GM12878 (cell line): ENCODE data around the gene SLC12A6. TPM values are rescaled to one million over a fixed set of nuclear protein-coding genes. Genes with fewer than 3 reads are reported as not detected.

Experiments used
- ASH2L ChIP-seq: fragments of 300-600, 200-600 bp; sonication (generic); IDR thresholded peaks from 2 replicates; pipeline ENCODE4 v1.6.1; 2017; ENCODE audit warnings: low read depth, mild to moderate bottlenecking, borderline replicate concordance
- ATF7 ChIP-seq: fragments of 450-650 bp; IDR thresholded peaks from 2 replicates; pipeline ENCODE4 v1.6.1; 2016; ENCODE audit warnings: low read depth, mild to moderate bottlenecking
- BACH1 ChIP-seq: fragments of 450-650 bp; IDR thresholded peaks from 2 replicates; pipeline ENCODE4 v1.6.1; 2017; ENCODE audit warnings: mild to moderate bottlenecking, borderline replicate concordance
- BHLHE40 ChIP-seq, 2 experiments: fragments of 450-650 bp in 1 of 2; IDR thresholded peaks; 2 replicates each; pipeline ENCODE4 v1.6.1; 2011 to 2017; ENCODE audit warnings: low read depth in 2 of 2, borderline replicate concordance in 1 of 2, improper control_type of control experiment in 1 of 2, low read length in 1 of 2, mild to moderate bottlenecking in 1 of 2
- BMI1 ChIP-seq: fragments of 450-650 bp; IDR thresholded peaks from 2 replicates; pipeline ENCODE4 v1.6.1; 2016; ENCODE audit warnings: mild to moderate bottlenecking, moderate library complexity, borderline replicate concordance
- EGR1 ChIP-seq, 2 experiments: IDR thresholded peaks; 1 replicate in 1 of 2; 2 replicates in 1 of 2; pipeline ENCODE4 v1.6.1; 2011 to 2012; ENCODE audit warnings: low read depth in 2 of 2, low read length in 2 of 2, borderline replicate concordance in 1 of 2, mild to moderate bottlenecking in 1 of 2, moderate library complexity in 1 of 2
- EP300 ChIP-seq, 2 experiments: fragments of 150-350 bp in 1 of 2; IDR thresholded peaks; 2 replicates each; pipeline ENCODE4 v1.6.1; 2011 to 2012; ENCODE audit warnings: low read depth in 2 of 2, low read length in 2 of 2, borderline replicate concordance in 1 of 2, improper control_type of control experiment in 1 of 2, inconsistent platforms in 1 of 2; ENCODE audit not compliant: control insufficient read depth in 1 of 2
- GATAD2B ChIP-seq: fragments of 450-650 bp; conservative IDR thresholded peaks from 2 replicates; pipeline ENCODE4 v1.6.1; 2017; ENCODE audit warnings: low read depth, mild to moderate bottlenecking, moderate library complexity
- IRF5 ChIP-seq: fragments of 450-650 bp; IDR thresholded peaks from 2 replicates; pipeline ENCODE4 v1.6.1; 2017; ENCODE audit warnings: borderline replicate concordance
- PAX8 ChIP-seq: fragments of 450-650 bp; IDR thresholded peaks from 2 replicates; pipeline ENCODE4 v1.6.1; 2017; ENCODE audit warnings: mild to moderate bottlenecking, moderate library complexity
- RAD21 ChIP-seq: IDR thresholded peaks from 2 replicates; pipeline ENCODE4 v1.6.1; 2011; ENCODE audit warnings: mild to moderate bottlenecking, low read depth, low read length, moderate library complexity; ENCODE audit not compliant: insufficient read depth
- RCOR1 ChIP-seq: conservative IDR thresholded peaks from 2 replicates; pipeline ENCODE4 v1.6.1; 2012; ENCODE audit warnings: low read depth, low read length, improper control_type of control experiment
- RELA ChIP-seq: fragments of 450-650 bp; IDR thresholded peaks from 2 replicates; pipeline ENCODE4 v1.8.0; 2014; ENCODE audit warnings: borderline replicate concordance; ENCODE audit not compliant: partially characterized antibody
- TARDBP ChIP-seq: IDR thresholded peaks from 2 replicates; pipeline ENCODE4 v1.6.1; 2016; ENCODE audit warnings: borderline replicate concordance
- polyA plus RNA-seq, 11 experiments: library from polyadenylated mRNA; depleted of rRNA in 4 of 11; unstranded in 6 of 11; stranded (reverse) in 5 of 11; fragments of >200 nt; fragmentation: Nextera tagmentation in 4 of 11; fragmentation: Illumina TruSeq in 1 of 11; extraction: Ambion mirVana in 4 of 11; extraction: Trizol in 1 of 11; gene quantifications; 1 replicate in 1 of 11; 2 replicates in 10 of 11; pipeline versions ENCODE4 v1.2.1 to v1.2.3, GENCODE V29; 2011 to 2016; ENCODE audit warnings: inconsistent platforms in 2 of 11, missing spikeins in 2 of 11, low read depth in 1 of 11
- total RNA-seq, 4 experiments: library from RNA; depleted of rRNA in 3 of 4; stranded (reverse); fragments of >200 nt in 3 of 4; fragmentation: Illumina TruSeq in 1 of 4; extraction: Trizol in 1 of 4; gene quantifications; 2 replicates each; pipeline versions ENCODE4 v1.2.1 to v1.2.3, GENCODE V29; 2013 to 2021
- TF ChIP-seq, protein P1 (sequence below): fragments of 450-650 bp; formaldehyde crosslinking; IDR thresholded peaks from 2 replicates; pipeline ENCODE4 v1.5.0; 2022; ENCODE audit warnings: mild to moderate bottlenecking, missing genetic modification characterization
- TF ChIP-seq, protein P2 (sequence below): IDR thresholded peaks from 2 replicates; pipeline ENCODE4 v1.6.1; 2012; ENCODE audit warnings: low read depth, low read length, improper control_type of control experiment
- TF ChIP-seq, protein P3 (sequence below): fragments of 450-650 bp; IDR thresholded peaks from 2 replicates; pipeline ENCODE4 v1.6.1; 2014; ENCODE audit warnings: mild to moderate bottlenecking
- TF ChIP-seq, protein P4 (sequence below): IDR thresholded peaks from 2 replicates; pipeline ENCODE4 v1.6.1; 2011; ENCODE audit warnings: low read depth, low read length, improper control_type of control experiment, borderline replicate concordance

SLC12A6 gene
- total and polyA plus RNA-seq, 10 of the 15 experiments (the other 5 are each of a cell fraction or from before 2014, with no cell fraction given): 4.7 to 94.4 (median 34.2) TPM

DNA sequence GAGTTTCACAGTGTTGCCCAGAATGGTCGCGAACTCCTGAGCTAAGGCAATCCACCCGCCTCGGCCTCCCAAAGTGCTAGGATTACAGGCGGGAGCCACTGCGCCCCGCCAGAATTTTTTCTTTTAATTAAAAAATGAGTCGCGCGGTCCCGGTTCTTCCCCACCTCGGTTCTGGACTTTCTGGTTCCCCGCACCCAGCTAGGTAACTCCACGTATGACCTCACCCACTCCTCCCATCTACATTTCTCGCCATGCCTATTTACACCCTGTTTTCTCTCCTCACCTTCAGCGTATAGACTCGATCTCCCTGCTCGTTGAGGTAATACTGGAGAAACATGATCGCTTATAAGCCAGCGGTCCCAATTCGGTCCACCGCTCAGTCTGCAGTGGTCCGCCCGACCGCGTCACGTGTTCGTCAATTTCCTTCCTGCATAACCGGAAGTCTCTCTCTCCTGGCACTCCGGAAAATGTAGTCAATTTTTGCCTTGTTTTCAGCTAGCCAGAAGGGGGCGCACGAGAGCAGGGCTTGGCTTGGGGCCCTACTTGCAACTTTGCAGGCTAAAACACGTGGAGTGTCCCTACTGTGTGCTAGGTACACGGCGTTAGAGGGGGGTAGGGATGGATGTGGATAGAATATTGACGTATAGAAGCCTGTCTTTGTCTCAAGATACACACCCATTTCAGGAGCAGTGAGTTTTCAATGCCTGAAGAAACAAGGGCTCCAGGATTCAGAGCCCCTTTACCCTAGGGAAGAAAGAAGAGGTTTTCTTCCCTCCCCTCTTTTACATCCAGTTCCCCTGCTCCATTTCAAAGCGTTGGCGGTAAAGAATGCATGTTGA is 5.4 kb upstream of the SLC12A6 start, which contains the start of the genes NOP10 and NUTM1 (continued):
- TF ChIP-seq, protein P1, sequence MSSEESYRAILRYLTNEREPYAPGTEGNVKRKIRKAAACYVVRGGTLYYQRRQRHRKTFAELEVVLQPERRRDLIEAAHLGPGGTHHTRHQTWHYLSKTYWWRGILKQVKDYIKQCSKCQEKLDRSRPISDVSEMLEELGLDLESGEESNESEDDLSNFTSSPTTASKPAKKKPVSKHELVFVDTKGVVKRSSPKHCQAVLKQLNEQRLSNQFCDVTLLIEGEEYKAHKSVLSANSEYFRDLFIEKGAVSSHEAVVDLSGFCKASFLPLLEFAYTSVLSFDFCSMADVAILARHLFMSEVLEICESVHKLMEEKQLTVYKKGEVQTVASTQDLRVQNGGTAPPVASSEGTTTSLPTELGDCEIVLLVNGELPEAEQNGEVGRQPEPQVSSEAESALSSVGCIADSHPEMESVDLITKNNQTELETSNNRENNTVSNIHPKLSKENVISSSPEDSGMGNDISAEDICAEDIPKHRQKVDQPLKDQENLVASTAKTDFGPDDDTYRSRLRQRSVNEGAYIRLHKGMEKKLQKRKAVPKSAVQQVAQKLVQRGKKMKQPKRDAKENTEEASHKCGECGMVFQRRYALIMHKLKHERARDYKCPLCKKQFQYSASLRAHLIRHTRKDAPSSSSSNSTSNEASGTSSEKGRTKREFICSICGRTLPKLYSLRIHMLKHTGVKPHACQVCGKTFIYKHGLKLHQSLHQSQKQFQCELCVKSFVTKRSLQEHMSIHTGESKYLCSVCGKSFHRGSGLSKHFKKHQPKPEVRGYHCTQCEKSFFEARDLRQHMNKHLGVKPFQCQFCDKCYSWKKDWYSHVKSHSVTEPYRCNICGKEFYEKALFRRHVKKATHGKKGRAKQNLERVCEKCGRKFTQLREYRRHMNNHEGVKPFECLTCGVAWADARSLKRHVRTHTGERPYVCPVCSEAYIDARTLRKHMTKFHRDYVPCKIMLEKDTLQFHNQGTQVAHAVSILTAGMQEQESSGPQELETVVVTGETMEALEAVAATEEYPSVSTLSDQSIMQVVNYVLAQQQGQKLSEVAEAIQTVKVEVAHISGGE (CRISPR knock-in tag): no peak; the same call in 1 of the 2 replicates
- TF ChIP-seq BHLHE40 (IDR thresholded peaks at IDR 0.05; ENCODE audit: borderline replicate concordance in 1 of 2, low read depth in 2 of 2, low read length in 1 of 2) (peak; percentile 94), BMI1 (peak; percentile 59; the same call in 1 of the 2 replicates), ATF7 (peak; percentile 93), RCOR1 (0 out of 2 replicates have a peak, but pooled peaks have one; percentile 25), EP300 (IDR thresholded peaks at IDR 0.05; ENCODE audit: borderline replicate concordance in 1 of 2, control insufficient read depth in 1 of 2, low read depth in 2 of 2, low read length in 2 of 2) (0 out of 4 replicates have a peak, but pooled peaks have one; percentile 15 to 29), GATAD2B (peak; percentile 78; the same call in 1 of the 2 replicates), IRF5 (no peak), PAX8 (no peak), EGR1 (IDR thresholded peaks at IDR 0.05; ENCODE audit: borderline replicate concordance in 1 of 2, low read depth in 2 of 2, low read length in 2 of 2) (peak; percentile 14 to 82), TARDBP (0 out of 2 replicates have a peak, but pooled peaks have one; percentile 50), RELA (peak; percentile 68), ASH2L (no peak), RAD21 (peak; percentile 91), BACH1 (peak; percentile 52; the same call in 1 of the 2 replicates)
- TF ChIP-seq, protein P2, sequence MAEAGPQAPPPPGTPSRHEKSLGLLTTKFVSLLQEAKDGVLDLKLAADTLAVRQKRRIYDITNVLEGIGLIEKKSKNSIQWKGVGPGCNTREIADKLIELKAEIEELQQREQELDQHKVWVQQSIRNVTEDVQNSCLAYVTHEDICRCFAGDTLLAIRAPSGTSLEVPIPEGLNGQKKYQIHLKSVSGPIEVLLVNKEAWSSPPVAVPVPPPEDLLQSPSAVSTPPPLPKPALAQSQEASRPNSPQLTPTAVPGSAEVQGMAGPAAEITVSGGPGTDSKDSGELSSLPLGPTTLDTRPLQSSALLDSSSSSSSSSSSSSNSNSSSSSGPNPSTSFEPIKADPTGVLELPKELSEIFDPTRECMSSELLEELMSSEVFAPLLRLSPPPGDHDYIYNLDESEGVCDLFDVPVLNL: no peak
- TF ChIP-seq, protein P3, sequence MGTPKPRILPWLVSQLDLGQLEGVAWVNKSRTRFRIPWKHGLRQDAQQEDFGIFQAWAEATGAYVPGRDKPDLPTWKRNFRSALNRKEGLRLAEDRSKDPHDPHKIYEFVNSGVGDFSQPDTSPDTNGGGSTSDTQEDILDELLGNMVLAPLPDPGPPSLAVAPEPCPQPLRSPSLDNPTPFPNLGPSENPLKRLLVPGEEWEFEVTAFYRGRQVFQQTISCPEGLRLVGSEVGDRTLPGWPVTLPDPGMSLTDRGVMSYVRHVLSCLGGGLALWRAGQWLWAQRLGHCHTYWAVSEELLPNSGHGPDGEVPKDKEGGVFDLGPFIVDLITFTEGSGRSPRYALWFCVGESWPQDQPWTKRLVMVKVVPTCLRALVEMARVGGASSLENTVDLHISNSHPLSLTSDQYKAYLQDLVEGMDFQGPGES: no peak
- TF ChIP-seq, protein P4, sequence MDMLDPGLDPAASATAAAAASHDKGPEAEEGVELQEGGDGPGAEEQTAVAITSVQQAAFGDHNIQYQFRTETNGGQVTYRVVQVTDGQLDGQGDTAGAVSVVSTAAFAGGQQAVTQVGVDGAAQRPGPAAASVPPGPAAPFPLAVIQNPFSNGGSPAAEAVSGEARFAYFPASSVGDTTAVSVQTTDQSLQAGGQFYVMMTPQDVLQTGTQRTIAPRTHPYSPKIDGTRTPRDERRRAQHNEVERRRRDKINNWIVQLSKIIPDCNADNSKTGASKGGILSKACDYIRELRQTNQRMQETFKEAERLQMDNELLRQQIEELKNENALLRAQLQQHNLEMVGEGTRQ: peak; percentile 91
